Erythroblast (primary cell): ENCODE data around the gene GOSR2.

ENCODE experiments used
- GATA1 ChIP-seq: IDR thresholded peaks from 2 replicates; pipeline ENCODE4 v1.6.1; 2011; ENCODE audit warnings: low read depth, mild to moderate bottlenecking, control low read depth, low read length, moderate library complexity
- POLR2A ChIP-seq: IDR thresholded peaks from 2 replicates; pipeline ENCODE4 v1.6.1; 2011; ENCODE audit warnings: mild to moderate bottlenecking, low read length

GRCh38 chr17:46925185-46925868 is 2.4 kb downstream of the GOSR2 start:
- no peak for TF ChIP-seq POLR2A
- no peak for TF ChIP-seq GATA1
